Measurements from ENCODE around the gene RPS6KB2.

DNA sequence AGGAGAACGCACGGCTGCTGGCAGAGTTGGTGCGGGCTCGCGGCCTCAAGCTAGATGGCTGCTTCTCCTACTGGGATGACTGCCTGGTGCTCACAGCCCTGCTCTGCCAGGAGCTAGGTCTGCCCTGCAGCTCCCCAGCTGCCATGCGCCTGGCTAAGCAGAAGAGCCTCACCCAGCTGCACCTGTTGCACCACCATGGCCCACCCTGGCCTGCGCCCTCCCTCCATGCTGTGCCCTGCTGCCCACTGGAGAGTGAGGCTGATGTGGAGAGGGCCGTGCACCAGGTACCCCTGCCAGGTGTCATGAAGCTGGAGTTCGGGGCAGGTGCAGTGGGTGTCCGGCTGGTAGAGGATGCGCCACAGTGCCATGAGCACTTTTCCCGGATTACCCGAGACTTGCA is 4.8 kb upstream of the RPS6KB2 start:
- no peak for TF ChIP-seq TAF1 (IDR thresholded peaks at IDR 0.05; ENCODE audit: control insufficient read depth, extremely low read depth, insufficient read depth, low read length, severe bottlenecking)
- TF ChIP-seq, protein P1, sequence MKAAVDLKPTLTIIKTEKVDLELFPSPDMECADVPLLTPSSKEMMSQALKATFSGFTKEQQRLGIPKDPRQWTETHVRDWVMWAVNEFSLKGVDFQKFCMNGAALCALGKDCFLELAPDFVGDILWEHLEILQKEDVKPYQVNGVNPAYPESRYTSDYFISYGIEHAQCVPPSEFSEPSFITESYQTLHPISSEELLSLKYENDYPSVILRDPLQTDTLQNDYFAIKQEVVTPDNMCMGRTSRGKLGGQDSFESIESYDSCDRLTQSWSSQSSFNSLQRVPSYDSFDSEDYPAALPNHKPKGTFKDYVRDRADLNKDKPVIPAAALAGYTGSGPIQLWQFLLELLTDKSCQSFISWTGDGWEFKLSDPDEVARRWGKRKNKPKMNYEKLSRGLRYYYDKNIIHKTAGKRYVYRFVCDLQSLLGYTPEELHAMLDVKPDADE (conservative IDR thresholded peaks at IDR 0.05; ENCODE audit: control insufficient read depth, low read depth, low read length) = no peak
- no peak for TF ChIP-seq ARNT (IDR thresholded peaks at IDR 0.05)
- TF ChIP-seq, protein P2, sequence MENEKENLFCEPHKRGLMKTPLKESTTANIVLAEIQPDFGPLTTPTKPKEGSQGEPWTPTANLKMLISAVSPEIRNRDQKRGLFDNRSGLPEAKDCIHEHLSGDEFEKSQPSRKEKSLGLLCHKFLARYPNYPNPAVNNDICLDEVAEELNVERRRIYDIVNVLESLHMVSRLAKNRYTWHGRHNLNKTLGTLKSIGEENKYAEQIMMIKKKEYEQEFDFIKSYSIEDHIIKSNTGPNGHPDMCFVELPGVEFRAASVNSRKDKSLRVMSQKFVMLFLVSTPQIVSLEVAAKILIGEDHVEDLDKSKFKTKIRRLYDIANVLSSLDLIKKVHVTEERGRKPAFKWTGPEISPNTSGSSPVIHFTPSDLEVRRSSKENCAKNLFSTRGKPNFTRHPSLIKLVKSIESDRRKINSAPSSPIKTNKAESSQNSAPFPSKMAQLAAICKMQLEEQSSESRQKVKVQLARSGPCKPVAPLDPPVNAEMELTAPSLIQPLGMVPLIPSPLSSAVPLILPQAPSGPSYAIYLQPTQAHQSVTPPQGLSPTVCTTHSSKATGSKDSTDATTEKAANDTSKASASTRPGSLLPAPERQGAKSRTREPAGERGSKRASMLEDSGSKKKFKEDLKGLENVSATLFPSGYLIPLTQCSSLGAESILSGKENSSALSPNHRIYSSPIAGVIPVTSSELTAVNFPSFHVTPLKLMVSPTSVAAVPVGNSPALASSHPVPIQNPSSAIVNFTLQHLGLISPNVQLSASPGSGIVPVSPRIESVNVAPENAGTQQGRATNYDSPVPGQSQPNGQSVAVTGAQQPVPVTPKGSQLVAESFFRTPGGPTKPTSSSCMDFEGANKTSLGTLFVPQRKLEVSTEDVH (IDR thresholded peaks at IDR 0.05; ENCODE audit: low read depth, partially characterized antibody) = no peak
- TF ChIP-seq POLR2AphosphoS5 (IDR thresholded peaks at IDR 0.05; ENCODE audit: control insufficient read depth, insufficient read depth, low read depth, low read length) = no peak
- TF ChIP-seq ESRRA (IDR thresholded peaks at IDR 0.05; ENCODE audit: borderline replicate concordance, low read depth) = no peak
- TF ChIP-seq, protein P3, sequence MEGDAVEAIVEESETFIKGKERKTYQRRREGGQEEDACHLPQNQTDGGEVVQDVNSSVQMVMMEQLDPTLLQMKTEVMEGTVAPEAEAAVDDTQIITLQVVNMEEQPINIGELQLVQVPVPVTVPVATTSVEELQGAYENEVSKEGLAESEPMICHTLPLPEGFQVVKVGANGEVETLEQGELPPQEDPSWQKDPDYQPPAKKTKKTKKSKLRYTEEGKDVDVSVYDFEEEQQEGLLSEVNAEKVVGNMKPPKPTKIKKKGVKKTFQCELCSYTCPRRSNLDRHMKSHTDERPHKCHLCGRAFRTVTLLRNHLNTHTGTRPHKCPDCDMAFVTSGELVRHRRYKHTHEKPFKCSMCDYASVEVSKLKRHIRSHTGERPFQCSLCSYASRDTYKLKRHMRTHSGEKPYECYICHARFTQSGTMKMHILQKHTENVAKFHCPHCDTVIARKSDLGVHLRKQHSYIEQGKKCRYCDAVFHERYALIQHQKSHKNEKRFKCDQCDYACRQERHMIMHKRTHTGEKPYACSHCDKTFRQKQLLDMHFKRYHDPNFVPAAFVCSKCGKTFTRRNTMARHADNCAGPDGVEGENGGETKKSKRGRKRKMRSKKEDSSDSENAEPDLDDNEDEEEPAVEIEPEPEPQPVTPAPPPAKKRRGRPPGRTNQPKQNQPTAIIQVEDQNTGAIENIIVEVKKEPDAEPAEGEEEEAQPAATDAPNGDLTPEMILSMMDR (IDR thresholded peaks at IDR 0.05 in 2 of 3, conservative IDR thresholded peaks at IDR 0.05 in 1 of 3; ENCODE audit: insufficient read depth in 2 of 3, low read depth in 1 of 3, low read length in 3 of 3) = no peak
- no peak for TF ChIP-seq EZH2 (IDR thresholded peaks at IDR 0.05; ENCODE audit: borderline replicate concordance, low read depth, low read length)
- TF ChIP-seq, protein P4, sequence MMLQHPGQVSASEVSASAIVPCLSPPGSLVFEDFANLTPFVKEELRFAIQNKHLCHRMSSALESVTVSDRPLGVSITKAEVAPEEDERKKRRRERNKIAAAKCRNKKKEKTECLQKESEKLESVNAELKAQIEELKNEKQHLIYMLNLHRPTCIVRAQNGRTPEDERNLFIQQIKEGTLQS (IDR thresholded peaks at IDR 0.05) = no peak
- TF ChIP-seq, protein P4 (CRISPR knock-in tag; conservative IDR thresholded peaks at IDR 0.05) = no peak
- TF ChIP-seq BCL6 (CRISPR knock-in tag; IDR thresholded peaks at IDR 0.05) = no peak
- TF ChIP-seq ATF1 (CRISPR knock-in tag; IDR thresholded peaks at IDR 0.05) = no peak
- TF ChIP-seq ATF1 (tag; IDR thresholded peaks at IDR 0.05) = no peak

Data from K562 (cell line).